HG03571 (cell line): ENCODE results near the gene MRC2.
"Not testable (repeated sequence)": the region's sequence is repeated elsewhere in the genome, so short reads cannot be mapped to it uniquely, and the experiment has no call there.

Experiments
- ATAC-seq: cut with Tn5 transposase; IDR thresholded peaks from one replicate; pipeline ENCODE4 v1.9.1; 2021; ENCODE audit not compliant: unreplicated experiment

The MRC2 gene

DNA sequence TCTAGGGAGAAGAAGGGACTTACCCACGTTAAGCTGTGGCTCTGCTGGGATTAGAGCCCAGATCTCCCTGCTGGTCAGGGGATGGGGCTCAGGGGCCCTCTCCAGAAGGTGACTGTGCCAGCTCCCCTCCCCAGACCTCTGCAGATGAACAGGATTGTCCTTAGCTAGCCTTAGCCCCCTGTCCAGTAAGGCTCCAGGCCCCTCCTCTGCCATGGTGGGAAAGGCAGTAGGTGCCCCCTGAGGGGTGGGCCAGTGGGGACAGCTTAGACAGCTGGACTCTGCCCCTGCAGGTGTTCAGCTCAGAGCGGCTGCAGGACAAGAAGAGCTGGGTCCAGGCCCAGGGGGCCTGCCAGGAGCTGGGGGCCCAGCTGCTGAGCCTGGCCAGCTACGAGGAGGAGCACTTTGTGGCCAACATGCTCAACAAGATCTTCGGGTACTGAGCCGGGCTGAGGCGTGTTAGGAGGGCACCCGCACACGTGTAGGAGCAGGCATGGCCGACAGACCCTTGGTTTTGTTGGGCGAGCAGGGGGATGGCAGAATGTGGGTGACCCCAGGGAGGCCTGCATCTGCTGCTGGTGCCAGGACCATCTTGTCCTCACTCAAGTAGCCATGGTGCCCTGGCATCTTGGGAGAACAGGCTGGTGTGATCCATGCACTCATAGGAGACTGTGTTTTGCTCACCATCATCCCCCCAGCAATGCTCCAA lies 50.9 kb downstream of the MRC2 start:
- no peak for ATAC-seq

DNA sequence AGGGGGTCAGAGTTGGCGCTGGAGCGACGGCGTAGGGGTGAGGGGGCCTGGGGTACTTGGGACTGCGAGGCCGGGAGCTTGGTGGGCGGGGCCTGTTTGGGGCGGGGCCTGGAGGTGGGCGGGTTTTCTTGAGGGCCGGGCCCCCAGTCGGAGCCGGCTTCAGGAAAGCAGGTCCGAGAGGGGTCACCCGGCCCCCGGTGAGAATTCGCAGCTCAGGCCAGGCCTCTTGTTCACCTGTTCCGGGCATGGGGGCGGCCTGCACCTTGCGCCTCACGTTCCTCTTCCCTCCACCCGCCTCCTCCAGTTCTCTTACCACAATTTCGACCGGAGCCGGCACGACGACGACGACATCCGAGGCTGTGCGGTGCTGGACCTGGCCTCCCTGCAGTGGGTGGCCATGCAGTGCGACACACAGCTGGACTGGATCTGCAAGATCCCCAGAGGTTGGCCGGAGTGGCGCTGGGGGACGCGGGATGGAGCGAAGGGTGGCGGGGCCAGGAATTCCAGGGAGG lies 52.5 kb downstream of the MRC2 start:
- no peak for ATAC-seq

DNA sequence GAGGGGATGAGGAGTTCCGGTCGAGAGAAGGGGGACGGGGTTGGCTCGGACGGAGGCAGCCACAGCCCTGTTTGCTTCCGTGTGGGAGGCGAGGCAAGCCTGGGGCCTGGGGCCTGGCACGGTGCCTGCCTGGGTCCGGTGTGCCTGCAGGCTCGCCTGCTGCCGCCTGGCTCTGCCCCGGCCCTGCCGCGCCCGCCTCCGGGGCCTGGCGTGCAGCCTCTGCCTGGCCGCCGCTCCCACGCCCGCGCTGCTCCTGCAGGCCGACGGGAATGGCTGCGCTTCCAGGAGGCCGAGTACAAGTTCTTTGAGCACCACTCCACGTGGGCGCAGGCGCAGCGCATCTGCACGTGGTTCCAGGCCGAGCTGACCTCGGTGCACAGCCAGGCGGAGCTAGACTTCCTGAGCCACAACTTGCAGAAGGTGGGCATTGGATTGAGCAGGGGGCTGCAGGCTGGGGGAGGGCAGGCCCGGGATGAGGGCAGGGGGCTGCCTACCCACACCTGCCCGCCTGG lies 53.1 kb downstream of the MRC2 start:
- no peak for ATAC-seq

DNA sequence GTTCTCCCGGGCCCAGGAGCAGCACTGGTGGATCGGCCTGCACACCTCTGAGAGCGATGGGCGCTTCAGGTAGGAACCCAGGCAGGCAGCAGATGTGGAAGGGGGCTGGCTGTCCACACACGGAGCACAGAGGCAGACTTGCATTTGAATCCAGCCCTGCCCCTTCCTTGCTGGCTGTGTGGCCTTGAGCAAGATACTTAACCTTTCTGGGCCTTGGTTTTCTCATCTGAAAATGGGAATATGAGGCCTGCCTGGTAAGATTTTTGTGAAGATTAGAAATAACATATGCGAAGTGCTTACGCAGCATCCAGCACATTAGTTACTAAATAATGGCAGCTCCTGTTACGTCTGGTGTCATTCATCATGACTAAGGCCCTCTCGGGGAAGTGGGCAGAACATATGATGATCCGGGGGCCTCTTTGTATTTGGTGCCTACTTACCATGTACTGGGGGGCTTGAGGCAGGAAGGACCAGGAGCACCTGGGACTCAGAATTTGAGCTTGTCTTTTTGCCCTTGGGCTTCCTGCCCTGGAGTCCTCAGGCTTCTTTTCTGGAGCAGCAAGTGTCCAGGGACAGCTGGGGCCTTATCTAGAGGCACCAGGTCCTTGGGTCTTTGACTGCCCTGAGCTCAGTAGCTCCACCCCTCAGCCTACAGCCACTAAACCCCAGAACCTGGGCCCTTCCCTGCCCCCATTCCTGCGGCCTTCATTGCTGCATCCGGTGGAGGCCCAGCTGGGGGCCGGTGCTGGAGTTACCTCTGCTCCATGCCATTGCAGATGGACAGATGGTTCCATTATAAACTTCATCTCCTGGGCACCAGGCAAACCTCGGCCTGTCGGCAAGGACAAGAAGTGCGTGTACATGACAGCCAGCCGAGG lies 53.8 kb downstream of the MRC2 start:
- no peak for ATAC-seq

DNA sequence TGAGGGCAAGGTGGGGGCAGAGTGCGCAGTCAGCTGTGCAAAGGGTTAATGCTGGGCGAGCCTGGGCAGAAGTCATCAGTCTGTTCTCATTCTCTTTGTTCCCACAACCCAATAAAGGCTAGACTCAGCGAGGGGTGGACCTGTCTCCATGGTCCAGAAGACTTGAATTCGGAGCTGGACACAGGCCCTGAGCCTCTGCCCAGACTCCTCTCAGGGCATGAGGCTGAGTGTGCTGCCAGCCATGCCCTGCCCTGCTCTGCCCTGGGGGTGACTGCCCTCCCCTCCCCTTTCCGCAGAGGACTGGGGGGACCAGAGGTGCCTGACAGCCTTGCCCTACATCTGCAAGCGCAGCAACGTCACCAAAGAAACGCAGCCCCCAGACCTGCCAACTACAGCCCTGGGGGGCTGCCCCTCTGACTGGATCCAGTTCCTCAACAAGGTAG lies 54.5 kb downstream of the MRC2 start:
- ATAC-seq = no peak

DNA sequence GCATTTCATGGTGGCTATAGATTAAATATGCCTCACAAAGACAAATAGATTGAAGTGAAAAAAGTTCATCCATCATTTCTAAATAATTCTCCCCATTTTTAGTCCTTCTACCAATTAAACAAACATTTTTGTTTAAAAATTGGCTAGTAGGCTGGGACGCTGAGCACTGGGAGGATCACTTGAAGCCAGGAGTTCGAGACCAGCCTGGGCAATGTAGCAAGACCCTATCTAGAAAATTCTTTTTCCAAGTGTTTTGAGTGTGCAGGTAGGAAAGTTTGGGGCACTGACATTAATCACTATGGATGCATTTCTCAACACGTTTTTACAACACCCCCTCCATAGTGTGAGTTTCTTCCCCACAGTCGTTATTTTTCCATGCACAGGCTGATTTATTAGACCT lies 56.7 kb downstream of the MRC2 start:
- no peak for ATAC-seq

DNA sequence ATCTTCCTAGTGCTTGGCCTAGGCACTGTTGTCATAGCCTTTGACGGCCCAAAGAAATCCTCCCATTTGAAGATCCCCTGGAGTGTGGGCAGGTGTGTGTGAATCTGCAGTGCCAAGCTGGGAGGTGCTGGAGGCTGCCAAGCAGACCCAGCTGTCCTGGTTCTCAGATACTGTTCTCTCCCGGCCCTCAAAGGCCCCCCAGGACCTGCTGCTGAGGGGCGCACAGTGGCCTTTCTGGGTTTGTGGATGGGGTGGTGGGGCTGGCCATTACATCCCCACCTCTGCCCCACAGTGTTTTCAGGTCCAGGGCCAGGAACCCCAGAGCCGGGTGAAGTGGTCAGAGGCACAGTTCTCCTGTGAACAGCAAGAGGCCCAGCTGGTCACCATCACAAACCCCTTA lies 60.5 kb downstream of the MRC2 start:
- ATAC-seq = no peak

DNA sequence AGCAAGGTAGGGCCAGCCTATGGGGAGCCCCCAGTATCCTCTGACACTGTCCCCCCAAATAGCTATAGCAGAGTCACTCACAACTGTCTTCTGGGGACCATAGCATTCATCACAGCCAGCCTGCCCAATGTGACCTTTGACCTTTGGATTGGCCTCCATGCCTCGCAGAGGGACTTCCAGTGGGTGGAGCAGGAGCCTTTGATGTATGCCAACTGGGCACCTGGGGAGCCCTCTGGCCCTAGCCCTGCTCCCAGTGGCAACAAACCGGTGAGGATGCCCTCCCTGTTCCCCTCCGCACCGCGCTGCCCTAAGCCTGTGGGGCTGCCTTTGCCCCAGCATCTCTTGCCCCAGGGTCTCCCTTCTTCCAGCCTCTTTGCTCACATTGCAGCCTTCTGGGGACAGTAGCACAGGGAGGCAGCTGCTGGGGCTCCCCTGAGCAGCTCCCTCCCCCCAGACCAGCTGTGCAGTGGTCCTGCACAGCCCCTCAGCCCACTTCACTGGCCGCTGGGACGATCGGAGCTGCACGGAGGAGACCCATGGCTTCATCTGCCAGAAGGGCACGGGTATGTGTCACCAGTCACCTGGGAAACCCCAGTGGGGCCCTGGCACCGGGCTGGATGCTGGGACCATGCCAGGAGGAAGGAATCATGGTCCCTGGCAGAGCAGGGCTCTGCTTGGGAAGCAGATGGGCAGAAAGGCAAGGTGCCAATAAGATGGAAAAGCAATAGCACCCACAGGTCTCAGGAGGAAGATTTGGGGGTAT lies 61.1 kb downstream of the MRC2 start:
- no peak for ATAC-seq

DNA sequence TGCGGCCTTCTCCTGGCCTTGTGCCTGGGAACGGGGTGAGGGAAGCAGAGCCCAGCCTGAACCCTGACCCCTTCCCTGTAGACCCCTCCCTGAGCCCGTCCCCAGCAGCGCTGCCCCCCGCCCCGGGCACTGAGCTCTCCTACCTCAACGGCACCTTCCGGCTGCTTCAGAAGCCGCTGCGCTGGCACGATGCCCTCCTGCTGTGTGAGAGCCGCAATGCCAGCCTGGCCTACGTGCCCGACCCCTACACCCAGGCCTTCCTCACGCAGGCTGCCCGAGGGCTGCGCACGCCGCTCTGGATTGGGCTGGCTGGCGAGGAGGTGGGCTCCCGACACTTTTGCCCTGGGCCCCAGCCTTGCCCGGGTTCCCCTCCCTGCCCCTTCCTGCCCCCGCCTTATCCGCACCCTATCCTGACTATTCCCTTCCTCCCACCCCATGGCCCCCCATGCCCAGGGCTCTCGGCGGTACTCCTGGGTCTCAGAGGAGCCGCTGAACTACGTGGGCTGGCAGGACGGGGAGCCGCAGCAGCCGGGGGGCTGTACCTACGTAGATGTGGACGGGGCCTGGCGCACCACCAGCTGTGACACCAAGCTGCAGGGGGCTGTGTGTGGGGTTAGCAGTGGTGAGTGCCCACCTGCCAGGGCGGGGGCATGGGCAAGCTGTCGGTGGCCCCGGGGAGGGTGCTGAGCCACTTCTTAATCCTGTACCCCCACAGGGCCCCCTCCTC lies 62.1 kb downstream of the MRC2 start:
- ATAC-seq = no peak

DNA sequence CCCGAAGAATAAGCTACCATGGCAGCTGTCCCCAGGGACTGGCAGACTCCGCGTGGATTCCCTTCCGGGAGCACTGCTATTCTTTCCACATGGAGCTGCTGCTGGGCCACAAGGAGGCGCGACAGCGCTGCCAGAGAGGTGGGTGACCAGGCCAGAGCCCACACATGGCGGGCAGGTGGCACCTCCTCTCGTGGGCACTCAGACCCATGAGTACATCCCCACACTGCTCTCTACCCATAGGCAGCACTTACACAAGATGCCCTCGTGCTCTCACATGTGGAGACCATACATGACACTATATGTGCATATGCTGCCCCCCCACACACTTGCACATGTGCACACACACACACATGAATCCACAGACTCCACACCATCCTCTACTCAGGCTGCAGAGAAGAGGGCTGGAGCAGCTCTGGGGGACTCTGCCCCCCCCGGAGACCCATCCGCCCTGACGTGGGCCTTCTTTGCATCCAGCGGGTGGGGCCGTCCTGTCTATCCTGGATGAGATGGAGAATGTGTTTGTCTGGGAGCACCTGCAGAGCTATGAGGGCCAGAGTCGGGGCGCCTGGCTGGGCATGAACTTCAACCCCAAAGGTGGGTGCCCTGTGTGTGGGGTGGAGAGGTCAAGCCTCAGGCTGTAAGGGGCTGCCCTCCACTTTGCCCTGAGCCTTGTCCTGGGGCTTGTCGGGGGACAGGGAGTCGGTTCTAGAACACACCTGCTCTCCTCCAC lies 62.9 kb downstream of the MRC2 start:
- ATAC-seq = no peak

DNA sequence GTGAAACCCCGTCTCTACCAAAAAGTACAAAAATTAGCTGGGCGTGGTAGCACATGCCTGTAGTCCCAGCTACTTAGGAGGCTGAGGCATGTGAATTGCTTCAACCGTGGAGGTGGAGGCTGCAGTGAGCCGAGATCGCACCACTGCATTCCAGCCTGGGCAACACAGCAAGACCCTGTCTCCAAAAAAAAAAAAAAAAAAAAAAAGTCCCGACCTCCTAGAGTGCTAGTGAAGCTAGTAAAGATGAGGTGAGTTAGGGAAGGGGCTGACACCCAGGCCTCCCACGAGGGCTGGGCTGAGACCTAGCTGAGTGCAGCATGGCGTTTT lies 64.1 kb downstream of the MRC2 start:
- not testable (repeated sequence) for ATAC-seq

DNA sequence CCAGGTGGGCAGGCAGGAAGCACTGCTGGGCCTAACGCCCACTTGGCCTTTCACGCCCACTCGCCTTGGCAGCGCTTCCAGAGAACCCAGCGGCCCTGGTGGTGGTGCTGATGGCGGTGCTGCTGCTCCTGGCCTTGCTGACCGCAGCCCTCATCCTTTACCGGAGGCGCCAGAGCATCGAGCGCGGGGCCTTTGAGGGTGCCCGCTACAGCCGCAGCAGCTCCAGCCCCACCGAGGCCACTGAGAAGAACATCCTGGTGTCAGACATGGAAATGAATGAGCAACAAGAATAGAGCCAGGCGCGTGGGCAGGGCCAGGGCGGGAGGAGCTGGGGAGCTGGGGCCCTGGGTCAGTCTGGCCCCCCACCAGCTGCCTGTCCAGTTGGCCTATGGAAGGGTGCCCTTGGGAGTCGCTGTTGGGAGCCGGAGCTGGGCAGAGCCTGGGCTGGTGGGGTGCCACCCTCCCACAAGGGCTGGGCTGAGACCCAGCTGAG lies 64.7 kb downstream of the MRC2 start:
- no peak for ATAC-seq

DNA sequence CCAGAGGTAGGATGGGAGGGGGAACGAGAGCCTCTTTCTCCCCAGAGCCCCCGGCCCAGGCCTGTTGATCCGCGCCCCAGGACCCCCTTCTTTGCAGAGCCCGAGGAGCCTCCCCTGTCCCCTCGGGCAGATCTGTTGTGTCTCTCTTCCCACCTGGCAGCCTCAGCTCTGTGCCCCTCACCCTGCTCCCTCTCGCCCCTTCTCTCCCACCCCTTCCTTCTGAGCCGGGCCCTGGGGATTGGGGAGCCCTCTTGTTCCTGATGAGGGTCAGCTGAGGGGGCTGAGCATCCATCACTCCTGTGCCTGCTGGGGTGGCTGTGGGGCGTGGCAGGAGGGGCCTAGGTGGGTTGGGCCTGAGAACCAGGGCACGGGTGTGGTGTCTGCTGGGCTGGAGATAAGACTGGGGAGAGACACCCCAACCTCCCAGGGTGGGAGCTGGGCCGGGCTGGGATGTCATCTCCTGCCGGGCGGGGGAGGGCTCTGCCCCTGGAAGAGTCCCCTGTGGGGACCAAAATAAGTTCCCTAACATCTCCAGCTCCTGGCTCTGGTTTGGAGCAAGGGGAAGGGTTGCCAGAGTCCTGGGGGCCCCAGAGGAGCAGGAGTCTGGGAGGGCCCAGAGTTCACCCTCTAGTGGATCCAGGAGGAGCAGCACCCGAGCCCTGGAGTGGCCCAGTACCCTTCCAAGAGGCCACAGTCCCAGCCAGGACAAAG lies 65.4 kb downstream of the MRC2 start:
- no peak for ATAC-seq

DNA sequence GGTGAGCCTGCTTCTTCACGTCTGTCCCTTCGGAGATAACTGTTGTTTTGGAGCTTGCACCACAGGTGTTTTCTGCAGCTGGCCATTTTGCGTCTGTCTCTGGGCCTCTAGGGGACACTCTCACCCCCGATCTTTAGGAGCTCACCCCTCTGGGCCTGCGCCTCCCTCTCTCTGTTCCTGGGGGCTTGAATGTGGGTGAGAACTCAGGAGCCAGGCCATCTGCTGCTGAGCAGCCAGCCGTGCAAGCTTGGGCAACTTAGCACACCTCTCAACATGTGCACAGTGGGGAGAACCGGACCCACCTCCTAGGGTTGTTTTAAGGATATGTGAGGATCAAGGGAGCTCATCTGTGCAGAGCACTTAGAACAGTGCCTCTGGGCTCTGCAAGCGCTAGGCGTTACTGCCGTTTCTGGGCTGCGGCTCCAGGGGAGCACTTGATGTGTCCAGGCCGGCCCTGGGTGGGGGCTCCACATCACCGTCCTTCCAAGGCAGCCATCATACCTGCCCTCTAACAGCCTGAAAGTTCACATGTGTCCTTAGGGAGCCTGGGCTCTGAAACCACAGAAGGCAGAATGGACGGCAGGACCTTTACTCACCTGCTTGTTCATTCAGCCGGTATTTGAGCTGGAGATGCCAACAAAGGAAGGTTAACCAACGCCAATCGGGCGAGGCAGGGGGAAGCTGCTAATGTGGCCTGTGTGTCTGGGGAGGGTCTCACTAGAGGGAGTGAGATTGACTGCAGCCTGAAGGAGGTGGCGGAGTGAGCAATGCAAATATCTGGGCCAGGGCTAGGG lies 66.3 kb downstream of the MRC2 start:
- no peak for ATAC-seq

DNA sequence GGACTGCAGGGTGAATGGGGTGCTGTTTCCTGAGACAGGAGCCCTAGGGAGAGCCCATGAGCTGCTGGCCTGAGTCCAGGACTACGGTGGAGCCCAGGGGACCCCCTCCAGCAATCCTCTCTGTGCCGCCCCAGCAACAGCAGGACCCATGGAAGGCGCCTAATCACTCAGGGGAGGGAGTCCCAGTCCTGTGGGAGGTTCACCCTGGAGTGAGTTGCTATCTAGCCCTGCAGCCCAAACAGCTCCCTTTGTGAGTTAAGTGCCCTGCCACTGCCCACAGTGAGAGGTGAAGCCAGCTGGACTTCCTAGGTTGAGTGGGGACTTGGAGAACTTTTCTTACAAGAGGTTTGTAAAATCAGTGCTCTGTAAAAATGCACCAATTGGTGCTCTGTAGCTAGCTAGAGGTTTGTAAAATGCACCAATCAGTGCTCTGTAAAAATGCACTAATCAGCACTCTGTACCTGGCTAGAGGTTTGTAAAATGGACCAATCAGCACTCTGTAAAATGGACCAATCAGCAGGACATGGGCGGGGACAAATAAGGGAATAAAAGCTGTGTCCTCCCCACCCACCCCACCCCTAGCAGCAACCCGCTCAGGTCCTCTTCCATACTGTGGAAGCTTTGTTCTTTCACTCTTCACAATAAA lies 67.7 kb downstream of the MRC2 start:
- ATAC-seq = not testable (repeated sequence)

DNA sequence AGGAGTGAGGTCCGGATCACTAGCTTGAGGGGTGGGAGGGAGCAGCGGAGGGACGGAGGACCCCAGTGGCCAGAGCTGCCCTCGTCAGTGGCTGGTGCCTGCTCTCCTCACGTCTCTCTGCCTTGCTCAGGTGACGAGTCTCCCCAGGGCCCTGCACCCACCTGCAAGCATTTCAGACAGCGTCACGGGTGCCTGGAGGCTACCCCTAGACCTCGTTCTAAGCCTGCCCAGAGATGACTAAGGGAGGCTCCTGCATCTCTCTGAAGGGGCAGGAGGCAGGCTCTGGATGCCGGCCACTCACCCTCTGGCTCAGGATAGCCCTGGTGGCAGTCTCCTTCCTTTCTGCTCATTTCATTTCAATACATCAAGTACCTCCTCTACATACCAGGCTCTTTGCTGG lies 68.8 kb downstream of the MRC2 start:
- ATAC-seq = no peak

DNA sequence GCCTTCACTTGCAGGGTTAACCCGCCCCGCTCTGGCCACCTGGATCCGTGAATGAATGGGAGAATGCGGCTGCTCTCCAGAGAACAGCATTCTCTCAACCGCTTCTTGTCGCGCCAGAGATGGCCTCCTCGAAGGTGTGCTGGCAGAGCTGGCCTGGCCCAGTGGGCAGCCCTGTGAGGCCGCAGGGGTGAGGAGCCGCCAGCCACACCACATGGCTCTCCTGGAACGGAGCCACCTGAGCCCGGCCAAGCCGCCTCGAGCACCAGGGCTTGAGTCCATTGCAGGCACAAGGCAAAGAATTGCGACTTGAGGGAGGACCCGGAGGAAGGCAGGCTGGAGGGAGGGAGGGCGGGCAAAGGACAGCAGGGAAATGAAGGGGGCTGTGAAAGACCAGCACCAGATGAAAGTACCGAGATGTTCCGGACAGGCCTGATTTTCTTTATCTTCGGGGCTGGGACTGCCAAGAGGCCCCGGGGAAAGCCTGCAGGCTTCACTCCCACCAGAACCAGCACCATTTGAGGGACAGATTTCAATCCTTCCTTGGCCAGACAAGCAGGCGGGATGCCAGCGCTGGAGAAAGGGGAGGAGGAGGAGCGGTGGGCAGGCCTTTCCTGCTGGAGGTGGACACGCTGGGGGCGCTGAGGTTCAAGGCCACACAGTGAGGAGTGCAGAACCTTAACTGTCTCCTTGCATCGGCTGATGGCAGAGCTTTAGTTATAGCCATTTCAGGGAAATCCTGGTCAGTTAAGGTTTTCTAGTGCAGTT lies 69.4 kb downstream of the MRC2 start:
- no peak for ATAC-seq
